KMS-11 (cell line): ENCODE data around the gene SETD6.

Experiments used
- H2AFZ ChIP-seq: fragments of 200-600 bp; sonication (generic); 2 replicates; pipeline ENCODE4 v1.6.1; 2016; ENCODE audit warnings: antibody characterized with exemption, mixed run types, low read depth
- H3K27ac ChIP-seq: fragments of 200-600 bp; sonication (generic); 2 replicates; pipeline ENCODE4 v1.6.1; 2016; ENCODE audit warnings: mild to moderate bottlenecking, mixed run types
- H3K27me3 ChIP-seq: fragments of 200-600 bp; sonication (generic); 2 replicates; pipeline ENCODE4 v1.6.1; 2017; ENCODE audit warnings: mild to moderate bottlenecking, low read depth, mixed run types, moderate library complexity; ENCODE audit not compliant: insufficient read depth
- H3K36me3 ChIP-seq: fragments of 200-600 bp; sonication (generic); 2 replicates; pipeline ENCODE4 v1.6.1; 2017; ENCODE audit warnings: mild to moderate bottlenecking, mixed run types; ENCODE audit not compliant: insufficient read depth
- H3K4me1 ChIP-seq: fragments of 200-600 bp; sonication (generic); 2 replicates; pipeline ENCODE4 v1.6.1; 2016; ENCODE audit warnings: mild to moderate bottlenecking, low read depth, mixed run types; ENCODE audit not compliant: poor library complexity, severe bottlenecking
- H3K4me2 ChIP-seq: fragments of 200-600 bp; sonication (generic); 2 replicates; pipeline ENCODE4 v1.7.0; 2016; ENCODE audit warnings: mild to moderate bottlenecking, mixed run types
- H3K4me3 ChIP-seq: fragments of 200-600 bp; sonication (generic); IDR thresholded peaks from 2 replicates; pipeline ENCODE4 v1.6.1; 2017; ENCODE audit warnings: low read depth, low read length, mixed read lengths; ENCODE audit not compliant: insufficient read depth
- H3K79me2 ChIP-seq: fragments of 200-600 bp; sonication (generic); 2 replicates; pipeline ENCODE4 v1.6.1; 2016; ENCODE audit warnings: low read depth, mixed run types; ENCODE audit not compliant: insufficient read depth
- H3K9ac ChIP-seq: fragments of 200-600 bp; sonication (generic); 2 replicates; pipeline ENCODE4 v1.6.1; 2016; ENCODE audit warnings: mild to moderate bottlenecking, mixed run types
- H4K20me1 ChIP-seq: fragments of 200-600 bp; sonication (generic); 2 replicates; pipeline ENCODE4 v1.6.1; 2016; ENCODE audit warnings: mild to moderate bottlenecking, mixed run types; ENCODE audit not compliant: insufficient read depth
- CTCF ChIP-seq: fragments of 200-600 bp; sonication (generic); conservative IDR thresholded peaks from 2 replicates; pipeline ENCODE4 v1.6.1; 2017; ENCODE audit warnings: low read depth, mild to moderate bottlenecking, antibody characterized with exemption, low read length, moderate library complexity, mixed read lengths

SETD6 gene

GRCh38 chr16:58515125-58515870 is at the start of gene SETD6:
Gene SETD6, plus strand, starts transcription at chr16:58515517. Its CDS starts 21 bp downstream, at chr16:58515538.
- Histone ChIP-seq H3K27ac (peak within 1 kb of the TSS; percentile 58), H3K36me3 (peaks cover 10% of the 10 kb centered on the region; the same call in 1 of the 2 replicates), H3K4me1 (peaks cover 56% of the 10 kb centered on the region), H3K4me2 (peak within 1 kb of the TSS; percentile 63), H3K9ac (peak within 1 kb of the TSS; percentile 70), H3K4me3 (no peak within 1 kb of the TSS), H4K20me1 (no peaks in the 10 kb centered on the region), H3K27me3 (no peaks in the 10 kb centered on the region), H2AFZ (peak within 1 kb of the TSS; percentile 41), H3K79me2 (peaks cover 34% of the 10 kb centered on the region)
- TF ChIP-seq CTCF: no peak

- H3K9ac ChIP-seq: no peak overlapping the region
- no peaks in the 10 kb centered on the region for H4K20me1 ChIP-seq
- H2AFZ ChIP-seq: no peak overlapping the region
- H3K4me3 ChIP-seq: no peak overlapping the region
- no peak for TF ChIP-seq CTCF
- no peaks in the 10 kb centered on the region for H3K36me3 ChIP-seq
- peaks cover 8% of the 10 kb centered on the region; the same call in 1 of the 2 replicates for H3K27me3 ChIP-seq
- no peaks in the 10 kb centered on the region for H3K4me1 ChIP-seq
- H3K79me2 ChIP-seq: no peaks in the 10 kb centered on the region
- H3K27ac ChIP-seq: no peak overlapping the region
- no peak overlapping the region for H3K4me2 ChIP-seq
Observed at GRCh38 chr16:58465817-58466216, 49.5 kb upstream of the SETD6 start.

GRCh38 chr16:58466396-58466795 is 48.9 kb upstream of the SETD6 start:
- Histone ChIP-seq H3K27me3 (peaks cover 8% of the 10 kb centered on the region; the same call in 1 of the 2 replicates), H2AFZ (no peak overlapping the region), H3K36me3 (no peaks in the 10 kb centered on the region), H4K20me1 (no peaks in the 10 kb centered on the region), H3K4me1 (no peaks in the 10 kb centered on the region), H3K79me2 (no peaks in the 10 kb centered on the region), H3K4me3 (no peak overlapping the region), H3K27ac (no peak overlapping the region), H3K9ac (no peak overlapping the region), H3K4me2 (no peak overlapping the region)
- no peak for TF ChIP-seq CTCF

GRCh38 chr16:58467905-58468304 is 47.4 kb upstream of the SETD6 start:
- Histone ChIP-seq H3K4me3 (no peak overlapping the region), H3K9ac (no peak overlapping the region), H3K4me1 (no peaks in the 10 kb centered on the region), H3K79me2 (no peaks in the 10 kb centered on the region), H3K36me3 (no peaks in the 10 kb centered on the region), H2AFZ (no peak overlapping the region), H4K20me1 (no peaks in the 10 kb centered on the region), H3K27me3 (peaks cover 8% of the 10 kb centered on the region; the same call in 1 of the 2 replicates), H3K27ac (no peak overlapping the region), H3K4me2 (no peak overlapping the region)
- no peak for TF ChIP-seq CTCF
